Activated naive CD4-positive, alpha-beta T cell treated with anti-CD3 and anti-CD28 coated beads, Interleukin-2, amount 50 U/mL, for 24 hours (primary cell): ENCODE results near the gene MALT1.
A peak's percentile ranks its signal among the peaks of the same experiment; 100 is the strongest.
"Not testable (repeated sequence)": the region's sequence is repeated elsewhere in the genome, so short reads cannot be mapped to it uniquely, and the experiment has no call there.

Experiments
- H3K27ac Mint-ChIP-seq: one replicate; pipeline ENCODE4 v1.8.0; 2021; ENCODE audit warnings: mild to moderate bottlenecking, mixed read lengths
- H3K27me3 Mint-ChIP-seq: one replicate; pipeline ENCODE4 v1.8.0; 2021; ENCODE audit warnings: mixed read lengths
- H3K36me3 Mint-ChIP-seq: one replicate; pipeline ENCODE4 v1.8.0; 2021; ENCODE audit warnings: mixed read lengths
- H3K4me1 Mint-ChIP-seq: one replicate; pipeline ENCODE4 v1.8.0; 2021; ENCODE audit warnings: mixed read lengths
- H3K4me3 Mint-ChIP-seq: one replicate; pipeline ENCODE4 v1.8.0; 2021; ENCODE audit warnings: mild to moderate bottlenecking, mixed read lengths
- H3K9me3 Mint-ChIP-seq: one replicate; pipeline ENCODE4 v1.8.0; 2021; ENCODE audit warnings: mixed read lengths

MALT1 gene

DNA sequence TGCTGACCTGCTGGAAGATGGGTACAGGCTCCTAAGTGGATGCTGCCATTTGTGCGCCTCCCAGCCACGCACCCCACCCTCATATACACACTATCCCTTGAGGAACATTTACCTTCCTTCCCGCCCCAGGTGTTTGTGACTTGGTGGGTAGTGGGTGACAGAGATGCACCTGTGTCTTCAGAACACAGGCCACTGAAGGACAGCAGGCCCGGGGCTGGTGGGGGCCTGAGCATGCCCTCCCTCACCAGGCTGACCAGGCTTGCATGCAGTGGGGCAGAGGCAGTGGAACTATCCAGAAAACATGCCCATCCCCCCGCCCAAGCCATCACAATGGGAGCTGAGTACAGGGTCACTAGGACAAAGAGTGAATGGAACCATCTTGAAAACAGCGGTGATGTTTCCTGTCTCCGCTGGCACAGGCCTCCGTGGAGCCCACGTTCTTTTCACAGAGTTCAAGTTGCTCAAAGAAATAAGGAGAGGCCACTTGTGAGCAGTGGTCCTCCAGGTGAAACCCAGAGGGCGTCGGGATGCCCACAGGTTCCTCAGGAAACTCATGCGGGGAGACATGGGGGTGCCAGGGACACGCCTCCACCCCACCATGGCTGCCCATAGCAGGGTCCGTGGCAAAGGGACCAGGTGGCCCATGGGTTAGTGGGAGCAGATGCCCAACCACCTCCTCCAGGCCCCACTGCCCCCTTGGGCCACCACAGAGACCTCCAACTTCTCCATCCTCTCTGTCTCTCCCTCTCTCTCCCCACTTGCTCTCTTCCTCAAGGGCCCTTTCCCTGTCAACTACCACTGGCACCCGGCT, 90.9 kb downstream of the MALT1 start:
- no peaks in the 10 kb centered on the region for H3K36me3 Mint-ChIP-seq
- no peak overlapping the region for H3K4me3 Mint-ChIP-seq
- peaks cover 34% of the 10 kb centered on the region for H3K4me1 Mint-ChIP-seq
- peaks cover 14% of the 10 kb centered on the region for H3K27me3 Mint-ChIP-seq
- no peaks in the 10 kb centered on the region for H3K9me3 Mint-ChIP-seq
- H3K27ac Mint-ChIP-seq = peak overlapping the region; percentile 51

DNA sequence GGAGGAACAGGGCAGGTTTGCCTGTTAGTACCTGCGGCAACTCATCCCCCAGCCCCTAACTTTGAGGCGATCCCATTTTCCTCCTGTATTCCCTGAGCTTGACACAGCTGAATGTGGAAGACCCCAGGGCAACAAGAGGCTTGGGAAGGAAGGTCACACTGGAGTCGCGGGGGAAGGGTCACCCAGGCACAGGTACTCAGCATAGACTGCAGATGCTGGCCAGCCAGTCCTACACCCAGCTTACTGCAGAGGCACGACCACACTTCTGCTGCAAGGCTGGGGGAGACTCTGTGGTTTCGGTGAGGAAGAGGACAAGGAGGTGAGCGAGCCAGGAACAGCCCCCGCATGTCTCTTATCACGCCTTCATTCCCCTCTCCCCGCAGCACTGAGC, 91.5 kb downstream of the MALT1 start:
- Mint-ChIP-seq H3K4me1 (peaks cover 34% of the 10 kb centered on the region), H3K27ac (peak overlapping the region; percentile 51)

DNA sequence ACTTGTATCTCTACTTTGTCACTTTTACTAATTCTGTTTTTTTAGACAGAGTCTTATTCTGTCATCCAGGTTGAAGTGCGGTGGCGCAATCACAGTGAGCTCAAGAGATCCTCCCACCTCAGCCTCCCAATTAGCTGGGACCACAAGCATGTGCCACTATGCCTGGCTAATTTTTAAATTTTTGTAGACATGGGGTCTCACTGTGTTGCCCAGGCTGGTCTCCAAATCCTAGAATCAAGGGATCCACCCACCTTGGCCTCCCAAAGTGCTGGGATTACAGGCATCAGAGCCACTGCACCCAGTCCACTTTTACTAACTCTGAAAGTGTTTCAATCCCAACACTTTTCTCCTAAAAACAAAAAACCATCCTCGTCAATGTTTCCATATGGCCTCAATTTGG, 94.9 kb downstream of the MALT1 start:
- H3K4me3 Mint-ChIP-seq = no peak overlapping the region
- H3K9me3 Mint-ChIP-seq = no peaks in the 10 kb centered on the region
- no peaks in the 10 kb centered on the region for H3K36me3 Mint-ChIP-seq
- peaks cover 19% of the 10 kb centered on the region for H3K27me3 Mint-ChIP-seq
- peaks cover 33% of the 10 kb centered on the region for H3K4me1 Mint-ChIP-seq
- no peak overlapping the region for H3K27ac Mint-ChIP-seq

More for the DNA sequence above, 91.5 kb downstream of the MALT1 start:
- Mint-ChIP-seq H3K36me3 (no peaks in the 10 kb centered on the region), H3K9me3 (no peaks in the 10 kb centered on the region), H3K4me3 (no peak overlapping the region), H3K27me3 (peaks cover 17% of the 10 kb centered on the region)

DNA sequence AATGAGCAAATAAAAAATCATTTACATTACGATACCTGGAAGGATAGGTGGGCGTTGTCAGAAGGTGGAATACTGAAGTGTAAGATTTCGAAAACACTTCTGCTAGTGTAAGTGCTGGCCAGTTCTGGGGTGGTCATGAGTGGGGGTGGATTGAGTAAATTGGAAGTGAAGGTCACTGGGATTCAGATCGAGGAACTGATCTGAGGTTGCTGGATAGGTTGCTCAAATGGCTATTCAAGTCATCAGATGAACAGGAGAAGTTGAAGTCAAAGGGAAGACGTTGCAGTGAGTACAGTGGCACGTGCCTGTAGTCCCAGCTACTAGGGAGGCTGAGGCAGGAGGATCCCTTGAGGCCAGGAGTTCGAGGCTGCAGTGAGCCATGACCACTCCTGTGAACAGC, 95.7 kb downstream of the MALT1 start:
- peaks cover 19% of the 10 kb centered on the region for H3K27me3 Mint-ChIP-seq
- H3K27ac Mint-ChIP-seq = no peak overlapping the region
- no peaks in the 10 kb centered on the region for H3K9me3 Mint-ChIP-seq
- H3K4me1 Mint-ChIP-seq = peaks cover 26% of the 10 kb centered on the region
- no peaks in the 10 kb centered on the region for H3K36me3 Mint-ChIP-seq
- H3K4me3 Mint-ChIP-seq = no peak overlapping the region

DNA sequence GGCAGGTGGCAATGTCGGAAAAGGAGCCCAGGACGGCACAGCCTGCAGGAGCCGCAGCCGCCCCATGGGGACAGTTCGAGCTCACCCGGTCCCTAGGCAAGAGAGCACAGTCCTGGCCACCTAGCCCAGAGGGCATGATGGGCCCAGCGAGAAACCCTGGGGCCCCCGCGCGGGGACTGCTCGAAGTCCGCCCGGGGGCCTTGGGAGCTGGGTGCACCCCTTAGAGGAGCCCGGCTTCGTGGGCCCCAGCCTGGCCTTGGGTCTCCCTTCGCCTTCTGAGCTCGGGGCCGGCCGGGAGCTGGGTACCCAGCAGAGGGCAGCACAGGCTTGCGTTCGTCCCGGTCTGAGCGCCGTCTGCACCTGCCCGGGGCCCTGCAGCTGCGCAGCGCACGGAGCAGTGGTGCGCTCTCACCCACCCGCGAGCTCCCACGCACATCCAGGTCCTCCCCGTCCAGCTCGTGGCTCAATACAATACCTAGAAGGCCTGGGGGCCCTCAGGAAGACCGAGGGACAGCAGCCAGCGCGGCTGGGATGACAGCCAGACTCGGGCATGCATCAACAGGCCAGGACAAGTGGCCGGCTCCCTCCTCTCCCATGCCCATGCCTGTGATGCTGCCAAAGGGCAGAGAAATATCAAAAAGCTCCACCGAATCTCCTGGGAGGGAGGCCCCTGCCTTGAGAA, 97.2 kb downstream of the MALT1 start:
- H3K4me1 Mint-ChIP-seq = peaks cover 24% of the 10 kb centered on the region
- peaks cover 1% of the 10 kb centered on the region for H3K36me3 Mint-ChIP-seq
- H3K27ac Mint-ChIP-seq = no peak overlapping the region
- H3K9me3 Mint-ChIP-seq = no peaks in the 10 kb centered on the region
- peaks cover 19% of the 10 kb centered on the region for H3K27me3 Mint-ChIP-seq
- peak overlapping the region; percentile 61 for H3K4me3 Mint-ChIP-seq

DNA sequence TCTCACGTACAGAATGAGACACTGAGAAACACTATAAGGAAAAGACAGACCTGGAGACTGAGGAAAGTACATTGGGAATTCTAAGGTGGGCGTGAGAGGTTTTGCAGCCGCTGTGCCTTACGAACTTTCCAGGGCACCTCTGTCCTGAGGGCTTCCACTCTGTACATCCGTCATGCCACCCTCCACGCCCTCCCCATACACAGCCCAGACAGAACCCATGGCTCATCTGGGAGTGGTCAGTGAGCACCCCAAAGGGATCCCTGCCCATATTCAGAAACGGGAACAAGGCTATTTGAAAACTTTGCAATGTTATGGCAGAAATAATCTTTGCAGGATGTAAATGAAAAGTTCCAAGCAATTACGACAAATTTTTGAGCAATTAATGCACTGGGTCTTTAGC, 98.1 kb downstream of the MALT1 start:
- Mint-ChIP-seq H3K36me3 (peaks cover 1% of the 10 kb centered on the region), H3K4me3 (no peak overlapping the region), H3K9me3 (no peaks in the 10 kb centered on the region), H3K27me3 (peaks cover 19% of the 10 kb centered on the region), H3K27ac (no peak overlapping the region), H3K4me1 (peaks cover 18% of the 10 kb centered on the region)

DNA sequence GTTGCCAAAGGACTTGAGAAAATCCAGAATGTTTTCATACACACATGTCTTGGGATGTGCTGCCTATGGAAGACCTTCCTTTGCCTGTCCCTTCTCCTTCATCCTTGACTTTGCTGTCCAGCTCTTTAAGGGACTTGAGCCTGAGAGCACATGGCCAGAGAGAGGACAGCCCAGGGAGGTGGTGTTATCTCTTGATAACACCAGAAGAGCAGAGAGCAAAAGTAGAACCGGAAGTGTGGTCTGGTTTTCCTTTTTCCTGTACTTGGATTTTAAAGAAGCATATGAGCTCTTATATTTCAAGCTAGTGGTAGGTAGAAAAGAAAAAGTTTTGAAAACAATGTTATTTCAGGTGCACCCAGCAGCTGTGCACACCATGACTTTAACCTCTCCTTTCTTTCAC, 99.3 kb downstream of the MALT1 start:
- Mint-ChIP-seq H3K27ac (no peak overlapping the region), H3K27me3 (peaks cover 15% of the 10 kb centered on the region), H3K36me3 (peaks cover 1% of the 10 kb centered on the region), H3K4me3 (no peak overlapping the region), H3K9me3 (no peaks in the 10 kb centered on the region), H3K4me1 (peaks cover 16% of the 10 kb centered on the region)

DNA sequence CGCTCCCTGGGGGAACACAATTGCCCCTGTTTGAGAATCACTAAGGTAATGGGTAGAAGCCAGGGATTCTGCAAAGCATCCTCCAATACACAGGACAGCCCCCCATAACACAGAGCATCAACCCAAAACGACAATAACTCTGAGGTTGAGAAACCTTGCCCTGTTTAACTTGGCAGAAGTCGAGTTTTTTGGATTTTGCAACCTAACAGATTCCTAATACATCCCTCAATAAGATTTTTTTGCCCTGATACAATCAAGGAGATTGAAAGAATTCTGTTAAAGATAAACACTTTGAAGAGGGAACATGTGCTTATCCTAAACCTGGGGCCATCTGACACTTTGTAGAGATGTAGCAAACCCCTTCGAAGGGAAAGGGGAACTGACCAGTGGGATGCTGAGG, 100.9 kb downstream of the MALT1 start:
- H3K9me3 Mint-ChIP-seq = no peaks in the 10 kb centered on the region
- H3K4me1 Mint-ChIP-seq = peaks cover 16% of the 10 kb centered on the region
- H3K36me3 Mint-ChIP-seq = peaks cover 1% of the 10 kb centered on the region
- H3K27ac Mint-ChIP-seq = no peak overlapping the region
- no peak overlapping the region for H3K4me3 Mint-ChIP-seq
- H3K27me3 Mint-ChIP-seq = peaks cover 9% of the 10 kb centered on the region

DNA sequence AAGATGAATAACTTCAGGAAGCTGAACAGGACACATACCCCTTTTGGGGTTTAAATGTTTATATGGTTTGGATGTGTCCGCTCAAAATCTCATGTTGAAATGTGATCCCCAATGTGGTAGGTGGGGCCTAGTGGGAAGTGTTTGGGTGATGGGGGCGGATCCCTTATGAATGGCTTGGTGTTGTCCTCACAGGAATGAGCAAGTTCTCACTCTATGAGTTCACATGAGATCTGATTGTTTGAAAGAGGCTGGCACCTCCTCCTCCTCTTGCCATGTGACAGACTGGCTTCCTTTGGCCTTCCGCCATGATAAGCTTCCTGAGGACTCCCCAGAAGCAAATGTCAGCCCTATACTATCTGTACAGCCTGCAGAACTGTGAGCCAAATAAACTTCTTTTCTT, 104.8 kb downstream of the MALT1 start:
- no peak overlapping the region for H3K4me3 Mint-ChIP-seq

DNA sequence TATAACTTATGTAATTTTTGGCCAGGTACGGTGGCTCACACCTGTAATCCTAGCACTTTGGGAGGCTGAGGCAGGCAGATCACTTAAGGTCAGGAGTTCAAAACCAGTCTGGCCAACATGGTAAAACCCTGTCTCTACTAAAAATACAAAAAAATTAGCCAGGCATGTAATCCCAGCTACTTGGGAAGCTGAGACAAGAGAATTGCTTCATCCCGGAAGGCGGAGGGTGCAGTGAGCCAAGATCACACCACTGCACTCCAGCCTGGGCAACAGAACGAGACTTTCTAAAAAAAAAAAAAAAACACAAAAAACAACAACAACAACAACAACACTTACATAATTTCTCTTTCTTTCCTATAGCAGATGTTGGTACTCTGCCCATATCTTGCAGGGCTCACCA, 105.3 kb downstream of the MALT1 start:
- H3K27me3 Mint-ChIP-seq, H3K27ac Mint-ChIP-seq, H3K4me3 Mint-ChIP-seq, H3K36me3 Mint-ChIP-seq, H3K9me3 Mint-ChIP-seq, H3K4me1 Mint-ChIP-seq: not testable (repeated sequence)

More for the DNA sequence above, 104.8 kb downstream of the MALT1 start:
- Mint-ChIP-seq H3K27ac (no peak overlapping the region), H3K9me3 (no peaks in the 10 kb centered on the region), H3K27me3 (peaks cover 9% of the 10 kb centered on the region), H3K36me3 (peaks cover 1% of the 10 kb centered on the region), H3K4me1 (peaks cover 1% of the 10 kb centered on the region)

DNA sequence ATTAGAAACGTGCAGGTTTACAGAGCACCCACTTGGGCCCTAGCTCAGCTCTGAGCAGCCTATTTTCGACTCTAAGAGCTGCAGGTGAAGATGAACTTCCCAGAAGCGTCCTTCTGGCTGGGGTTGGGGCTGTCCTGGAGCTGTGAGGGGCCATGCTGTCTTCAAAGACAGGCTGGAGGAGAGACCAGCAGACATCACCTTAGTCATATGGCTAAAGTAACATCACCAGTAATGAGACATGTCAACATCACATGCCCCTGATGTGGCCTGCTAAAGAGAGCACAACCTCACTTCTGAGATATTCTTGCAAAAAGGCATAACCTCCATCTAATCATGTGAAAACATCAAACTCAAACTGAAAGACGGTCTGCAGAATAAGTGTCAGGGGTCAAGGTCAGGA, 106.2 kb downstream of the MALT1 start:
- Mint-ChIP-seq H3K9me3 (no peaks in the 10 kb centered on the region), H3K4me1 (no peaks in the 10 kb centered on the region), H3K36me3 (peaks cover under 1% of the 10 kb centered on the region), H3K27me3 (peaks cover 12% of the 10 kb centered on the region), H3K4me3 (no peak overlapping the region), H3K27ac (no peak overlapping the region)

DNA sequence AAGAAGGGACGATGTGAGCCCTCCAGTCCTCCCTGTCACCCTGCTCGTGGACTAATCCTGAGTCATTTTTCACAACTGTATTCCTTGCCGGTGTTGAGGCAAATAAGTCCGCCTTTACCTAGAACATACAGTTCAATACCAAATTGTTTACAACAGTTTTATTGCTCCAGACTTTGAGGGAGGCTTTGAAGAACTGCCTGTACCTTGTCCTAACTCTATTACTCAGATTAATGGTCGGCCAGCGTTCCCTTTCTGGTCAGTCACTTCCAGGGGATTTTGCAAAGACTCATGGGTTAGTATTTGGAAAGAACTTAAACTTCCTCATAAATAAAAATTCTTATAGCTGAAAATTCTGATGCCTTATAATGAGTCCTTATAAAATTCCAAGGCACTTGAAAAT, 108.3 kb downstream of the MALT1 start:
- Mint-ChIP-seq H3K27ac (no peak overlapping the region), H3K36me3 (no peaks in the 10 kb centered on the region), H3K27me3 (peaks cover 16% of the 10 kb centered on the region), H3K4me3 (no peak overlapping the region), H3K9me3 (no peaks in the 10 kb centered on the region), H3K4me1 (no peaks in the 10 kb centered on the region)

DNA sequence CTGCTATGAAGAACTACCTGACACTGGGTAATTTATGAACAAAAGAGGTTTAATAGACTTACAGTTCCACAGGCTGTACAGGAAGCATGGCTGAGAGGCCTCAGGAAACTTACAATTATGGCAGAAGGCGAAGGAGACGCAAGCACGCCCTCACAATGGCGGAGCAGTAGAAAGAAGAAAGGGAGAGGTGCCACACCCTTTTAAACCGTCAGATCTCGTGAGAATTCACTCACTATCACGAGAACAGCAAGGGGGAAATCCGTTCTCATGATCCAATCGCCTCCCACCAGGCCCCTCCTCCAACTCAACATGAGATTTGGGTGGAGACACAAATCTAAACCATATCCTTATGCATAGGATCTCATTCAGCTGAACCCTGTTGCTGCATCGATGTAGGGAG, 108.8 kb downstream of the MALT1 start:
- Mint-ChIP-seq H3K4me3 (no peak overlapping the region), H3K9me3 (no peaks in the 10 kb centered on the region), H3K27me3 (peaks cover 16% of the 10 kb centered on the region), H3K4me1 (no peaks in the 10 kb centered on the region), H3K27ac (no peak overlapping the region), H3K36me3 (no peaks in the 10 kb centered on the region)

DNA sequence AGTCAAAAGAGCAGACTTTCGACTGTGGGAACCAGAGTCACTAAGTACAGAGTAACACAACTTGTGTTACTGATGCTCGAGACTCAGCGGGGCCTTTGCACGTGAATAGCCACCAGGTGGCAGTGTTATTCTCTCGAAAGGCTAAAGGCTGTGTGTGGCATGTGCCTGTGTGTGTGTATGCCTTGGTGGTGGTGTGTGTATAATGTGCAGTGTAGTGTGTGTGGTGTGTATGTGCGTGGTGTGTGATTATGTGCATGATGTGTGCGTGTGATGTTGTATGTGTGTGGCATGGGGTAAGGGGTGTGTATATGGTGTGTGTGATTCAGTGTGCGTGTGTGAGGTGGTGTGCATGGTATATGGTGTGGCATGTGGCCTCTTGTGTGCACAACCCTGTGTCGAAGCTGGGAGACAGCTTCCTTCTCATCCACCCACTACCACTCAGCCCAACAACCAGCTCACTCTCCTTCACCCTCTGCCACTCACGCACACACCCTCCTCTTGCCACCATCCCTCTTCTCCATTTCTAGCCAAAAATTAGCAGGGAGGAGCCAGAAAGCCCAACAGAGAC, 110.4 kb downstream of the MALT1 start:
- Mint-ChIP-seq H3K9me3 (no peaks in the 10 kb centered on the region), H3K4me1 (no peaks in the 10 kb centered on the region), H3K27me3 (peaks cover 18% of the 10 kb centered on the region), H3K27ac (no peak overlapping the region), H3K36me3 (no peaks in the 10 kb centered on the region), H3K4me3 (no peak overlapping the region)

DNA sequence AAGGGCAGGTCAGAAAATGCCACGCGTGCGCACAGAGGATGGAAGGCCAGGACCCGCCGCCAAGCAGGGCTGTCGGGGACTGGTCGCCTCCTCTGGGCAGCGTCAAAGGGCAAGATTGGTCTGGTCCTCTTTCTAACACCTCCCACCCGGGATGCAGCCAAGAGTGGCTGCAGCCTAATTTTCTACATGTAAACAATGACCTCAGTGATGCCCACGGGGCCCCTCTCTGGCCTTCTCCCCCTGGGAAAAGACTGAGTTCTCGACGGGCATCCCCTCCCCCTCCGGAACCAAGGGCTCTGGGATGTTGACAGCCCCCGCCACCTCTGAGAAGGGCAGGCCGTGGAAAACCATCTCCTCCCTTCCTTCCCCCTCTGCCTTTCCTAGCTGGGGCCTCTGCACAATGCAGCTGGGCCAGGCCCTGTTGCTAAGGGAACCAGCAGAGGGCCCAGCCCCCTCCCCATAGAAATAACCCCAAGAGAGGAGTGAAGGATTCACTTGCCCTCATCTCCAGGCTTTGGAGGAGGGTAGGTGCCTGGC, 113.4 kb downstream of the MALT1 start:
- H3K4me3 Mint-ChIP-seq = no peak overlapping the region

More for the DNA sequence above, 113.4 kb downstream of the MALT1 start:
- H3K9me3 Mint-ChIP-seq = no peaks in the 10 kb centered on the region
- H3K4me1 Mint-ChIP-seq = no peaks in the 10 kb centered on the region
- H3K36me3 Mint-ChIP-seq = no peaks in the 10 kb centered on the region
- H3K27ac Mint-ChIP-seq = no peak overlapping the region
- H3K27me3 Mint-ChIP-seq = peaks cover 13% of the 10 kb centered on the region
